Endothelial cell of umbilical vein (primary cell): Measurements from ENCODE around the gene PTPN14. TPM values are rescaled to one million over a fixed set of nuclear protein-coding genes. Genes with fewer than 3 reads are reported as not detected.

Experiments
- BruUV-seq: library from RNA; stranded (reverse); fragments of 400-500 nt; replicated peaks from 2 replicates; lab custom pipeline; 2021; lab: Mats Ljungman, UMichigan
- CTCF ChIA-PET: fragments of 300-600, 350-600 bp; sonication (Branson Sonifier 250); formaldehyde crosslinking; loops from one replicate; lab custom pipeline; 2021; ENCODE audit warnings: antibody characterized with exemption, inconsistent platforms; lab: Charles Lee
- POLR2A ChIA-PET: fragments of 300-600, 350-600 bp; sonication (Branson Sonifier 250); formaldehyde crosslinking; loops from one replicate; lab custom pipeline; 2021; ENCODE audit warnings: antibody characterized with exemption, inconsistent platforms; lab: Charles Lee
- DNase-seq: peaks from one replicate; pipeline ENCODE4 v3.0.0-alpha.2; 2011; ENCODE audit warnings: low read depth, low spot score
- FAIRE-seq: peaks from 2 replicates; lab custom pipeline; 2011; peaks lifted over from hg19 to GRCh38; lab: Jason Lieb, UNC
- H2AFZ ChIP-seq: 2 replicates; pipeline ENCODE4 v1.6.0; 2012; ENCODE audit warnings: low read depth, low read length, control low read depth, inconsistent platforms
- H3K27ac ChIP-seq: 2 replicates; pipeline ENCODE4 v1.5.1; 2011; ENCODE audit warnings: low read depth, mild to moderate bottlenecking, control low read depth, low read length, moderate library complexity; ENCODE audit not compliant: insufficient read depth
- H3K27me3 ChIP-seq, 2 experiments: 2 replicates each; pipeline versions ENCODE4 v1.6.0 to v1.6.1; 2011; ENCODE audit warnings: low read length in 2 of 2, mixed read lengths in 1 of 2; ENCODE audit not compliant: control insufficient read depth in 2 of 2, insufficient read depth in 2 of 2
- H3K36me3 ChIP-seq, 2 experiments: 2 replicates in 1 of 2; 3 replicates in 1 of 2; pipeline ENCODE4 v1.5.1; 2011; ENCODE audit warnings: low read length in 2 of 2, mild to moderate bottlenecking in 1 of 2, moderate library complexity in 1 of 2; ENCODE audit not compliant: control insufficient read depth in 2 of 2, insufficient read depth in 2 of 2; ENCODE audit errors: extremely low read depth in 1 of 2
- H3K4me1 ChIP-seq: 3 replicates; pipeline ENCODE4 v1.5.1; 2011; ENCODE audit warnings: mild to moderate bottlenecking, low read length; ENCODE audit not compliant: control insufficient read depth, insufficient read depth; ENCODE audit errors: extremely low read depth
- H3K4me2 ChIP-seq: 2 replicates; pipeline ENCODE4 v1.6.1; 2011; ENCODE audit warnings: low read length, control low read depth, mixed read lengths; ENCODE audit not compliant: insufficient read depth
- H3K4me3 ChIP-seq, 3 experiments: fragments of 200-600 bp in 1 of 3; sonication (generic), shearing (Covaris generic) in 1 of 3; replicated peaks in 1 of 3; 2 replicates each; pipeline ENCODE4 v1.5.1; 2011 to 2016; ENCODE audit warnings: control low read depth in 3 of 3, low read length in 3 of 3, mild to moderate bottlenecking in 2 of 3, inconsistent platforms in 1 of 3, low read depth in 1 of 3, moderate library complexity in 1 of 3; ENCODE audit not compliant: insufficient read depth in 1 of 3
- H3K79me2 ChIP-seq: 2 replicates; pipeline ENCODE4 v1.6.0; 2012; ENCODE audit warnings: low read length, inconsistent platforms; ENCODE audit not compliant: control insufficient read depth, insufficient read depth
- H3K9ac ChIP-seq: replicated peaks from 2 replicates; pipeline ENCODE3; 2011; ENCODE audit warnings: low read length, control low read depth; ENCODE audit not compliant: insufficient read depth; ENCODE audit errors: extremely low read depth
- H3K9me1 ChIP-seq: replicated peaks from 3 replicates; pipeline ENCODE4 v1.6.0; 2011; ENCODE audit warnings: mild to moderate bottlenecking, low read length; ENCODE audit not compliant: control insufficient read depth, insufficient read depth; ENCODE audit errors: extremely low read depth
- H3K9me3 ChIP-seq: replicated peaks from 2 replicates; pipeline ENCODE4 v1.5.1; 2012; ENCODE audit warnings: low read length, inconsistent platforms; ENCODE audit not compliant: control insufficient read depth, insufficient read depth
- H4K20me1 ChIP-seq: replicated peaks from 2 replicates; pipeline ENCODE3; 2011; ENCODE audit warnings: mild to moderate bottlenecking, low read length; ENCODE audit not compliant: control insufficient read depth, insufficient read depth; ENCODE audit errors: extremely low read depth
- CTCF ChIP-seq, 2 donors: IDR thresholded peaks; 1 replicate in 1 of 2; 2 replicates in 1 of 2; pipeline ENCODE4 v1.5.1; 2011; ENCODE audit warnings: low read length in 2 of 2, mild to moderate bottlenecking in 2 of 2, moderate library complexity in 2 of 2, control low read depth in 1 of 2, inconsistent platforms in 1 of 2, low read depth in 1 of 2; ENCODE audit not compliant: insufficient read depth in 1 of 2; ENCODE audit errors: extremely low read depth in 1 of 2
- EZH2 ChIP-seq: IDR thresholded peaks from 2 replicates; pipeline ENCODE4 v1.6.1; 2012; ENCODE audit warnings: borderline replicate concordance, low read depth, mild to moderate bottlenecking, moderate library complexity, low read length, inconsistent platforms; ENCODE audit not compliant: severe bottlenecking
- FOS ChIP-seq: IDR thresholded peaks from 2 replicates; pipeline ENCODE4 v1.6.1; 2011; ENCODE audit warnings: mild to moderate bottlenecking, low read length, moderate library complexity, borderline replicate concordance; ENCODE audit not compliant: insufficient read depth
- GATA2 ChIP-seq: IDR thresholded peaks from 2 replicates; pipeline ENCODE4 v1.7.0; 2011; ENCODE audit warnings: low read depth, mild to moderate bottlenecking, moderate library complexity, mixed read lengths, low read length; ENCODE audit not compliant: insufficient read length, insufficient read depth
- JUN ChIP-seq: IDR thresholded peaks from 2 replicates; pipeline ENCODE4 v1.6.1; 2011; ENCODE audit warnings: borderline replicate concordance, low read depth; ENCODE audit not compliant: insufficient read length, insufficient read depth
- MAX ChIP-seq: IDR thresholded peaks from 2 replicates; pipeline ENCODE4 v1.6.1; 2011; ENCODE audit not compliant: insufficient read depth, insufficient read length
- MYC ChIP-seq: IDR thresholded peaks from one replicate; pipeline ENCODE4 v1.6.1; 2011; ENCODE audit warnings: mild to moderate bottlenecking, low read depth, low read length
- POLR2A ChIP-seq: IDR thresholded peaks from 2 replicates; pipeline ENCODE4 v1.6.1; 2012; ENCODE audit warnings: low read depth, mild to moderate bottlenecking, control low read depth, low read length
- POLR2AphosphoS5 ChIP-seq: IDR thresholded peaks from 2 replicates; pipeline ENCODE4 v1.6.1; 2012; ENCODE audit warnings: low read depth, mild to moderate bottlenecking, control low read depth, low read length, moderate library complexity; ENCODE audit not compliant: insufficient read depth
- dilution Hi-C: fragments of 300-500 bp; cut with MboI; formaldehyde crosslinking; loops from one replicate; pipeline ENCODE4 v1.15.0; 2019; ENCODE audit warnings: low sequenced_read_pairs; ENCODE audit not compliant: extremely low pct_ligation_motif_present
- intact Hi-C: fragments of 100-400 bp; cut with micrococcal nuclease; formaldehyde crosslinking; loops from one replicate; pipeline ENCODE4 v1.10.0; 2022
- polyA plus RNA-seq, 4 experiments: library from polyadenylated mRNA; depleted of rRNA in 3 of 4; stranded (reverse) in 3 of 4; unstranded in 1 of 4; fragments of >200 nt; gene quantifications; 2 replicates each; pipeline versions ENCODE4 v1.2.1 to v1.2.3, GENCODE V29; 2011 to 2012; ENCODE audit warnings: missing spikeins in 1 of 4
- total RNA-seq: library from RNA; stranded (reverse); gene quantifications from 2 replicates; pipeline ENCODE4 v1.2.3, GENCODE V29; 2021

Gene PTPN14
- total and polyA plus RNA-seq, 2 donors (not counting 3 experiments of a cell fraction or from before 2014, with no cell fraction given) = 18.5 to 93.0 TPM

DNA sequence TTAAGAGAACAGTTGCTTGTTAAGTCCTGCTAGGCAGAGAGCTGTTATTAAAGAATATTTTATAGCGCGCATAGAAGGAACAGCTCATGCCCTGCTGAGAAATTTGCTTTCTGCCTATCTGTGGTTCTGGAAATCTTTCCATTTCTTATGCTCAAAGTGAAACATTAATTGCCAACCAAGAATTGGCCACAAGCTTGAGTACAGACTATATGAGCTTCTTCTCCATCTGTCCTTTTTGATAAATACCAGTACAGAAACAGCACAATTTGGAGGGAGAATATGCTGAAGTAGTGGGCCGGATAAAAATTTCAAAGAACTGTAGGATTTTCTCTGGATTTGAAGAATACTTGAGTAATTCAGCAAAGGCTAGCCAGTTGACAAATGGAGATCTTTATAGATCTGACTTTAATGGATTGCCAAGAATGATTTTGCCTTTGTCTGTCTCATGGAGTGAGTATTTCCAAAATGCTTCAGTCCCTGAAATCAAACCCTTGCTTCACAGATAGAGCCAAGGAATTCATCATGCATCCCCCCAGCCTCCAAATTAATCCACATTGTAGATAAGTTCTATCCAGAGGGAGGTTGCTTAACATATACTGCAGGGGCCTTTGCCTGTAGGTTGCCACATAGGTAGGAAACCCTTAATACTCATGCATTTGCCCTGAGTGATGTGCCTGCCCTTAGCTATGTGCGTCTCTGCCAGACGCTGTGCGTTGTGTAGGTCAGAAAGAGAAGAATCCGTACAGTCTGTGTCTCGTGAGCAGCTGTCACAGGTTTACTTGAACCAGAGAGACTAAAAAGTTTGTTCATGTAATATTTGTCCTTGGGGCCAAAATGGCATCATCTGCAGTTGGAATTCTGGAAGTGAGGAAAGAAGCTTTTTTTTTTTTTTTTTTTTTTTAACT is 226.3 kb downstream of the PTPN14 start:
- CTCF ChIA-PET = interaction anchor here (0.8 to 11.6 kb wide), 9 partner anchors 8 to 305 kb away, joined by 3 to 671 read pairs (median 3); partner anchors contain the start of gene SMYD2
- Histone ChIP-seq H3K9me1 (no peaks in the 10 kb centered on the region), H3K36me3 (no peaks in the 10 kb centered on the region), H3K9me3 (no peaks in the 10 kb centered on the region), H4K20me1 (no peaks in the 10 kb centered on the region), H3K4me2 (no peak overlapping the region), H3K9ac (no peak overlapping the region), H3K4me3 (no peak overlapping the region), H3K27me3 (no peaks in the 10 kb centered on the region), H3K27ac (no peak overlapping the region), H2AFZ (no peak overlapping the region), H3K79me2 (no peaks in the 10 kb centered on the region), H3K4me1 (peaks cover 9% of the 10 kb centered on the region)
- no peak for TF ChIP-seq JUN
- no peak for TF ChIP-seq EZH2
- TF ChIP-seq CTCF (IDR thresholded peaks at IDR 0.05; ENCODE audit: extremely low read depth in 1 of 2, insufficient read depth in 1 of 2, low read depth in 1 of 2, low read length in 2 of 2) = no peak
- no peak for TF ChIP-seq POLR2AphosphoS5
- TF ChIP-seq MYC = no peak
- no peak for TF ChIP-seq FOS
- no peak for TF ChIP-seq MAX
- no peak for TF ChIP-seq POLR2A
- TF ChIP-seq GATA2 = no peak
- DNase-seq (no peak), FAIRE-seq (no peak)
- no TSS peak for BruUV-seq
- intact Hi-C loops (no loop called here), dilution Hi-C loops (loop anchor here (25.0 kb wide), 1 partner anchor 262 kb away; no protein-coding TSS in a partner anchor)
- POLR2A ChIA-PET = interaction anchor here (1.1 kb wide), 1 partner anchor 8 kb away, joined by 3 read pairs; no protein-coding TSS in a partner anchor
